A673 (cell line): ENCODE data around the gene BBS9.

Experiments used
- EZH2 ChIP-seq: fragments of 200-600 bp; sonication (generic); IDR thresholded peaks from 2 replicates; pipeline ENCODE4 v1.6.1; 2017; ENCODE audit warnings: borderline replicate concordance, low read depth, mild to moderate bottlenecking, mixed read lengths, antibody characterized with exemption, low read length; ENCODE audit not compliant: poor library complexity, severe bottlenecking
- TF ChIP-seq, protein P1 (sequence below): fragments of 300-800, 200-600 bp; sonication (generic); conservative IDR thresholded peaks from 2 replicates; pipeline ENCODE4 v1.5.1; 2017; ENCODE audit warnings: low read depth, mild to moderate bottlenecking, antibody characterized with exemption, low read length, moderate library complexity, mixed read lengths

DNA sequence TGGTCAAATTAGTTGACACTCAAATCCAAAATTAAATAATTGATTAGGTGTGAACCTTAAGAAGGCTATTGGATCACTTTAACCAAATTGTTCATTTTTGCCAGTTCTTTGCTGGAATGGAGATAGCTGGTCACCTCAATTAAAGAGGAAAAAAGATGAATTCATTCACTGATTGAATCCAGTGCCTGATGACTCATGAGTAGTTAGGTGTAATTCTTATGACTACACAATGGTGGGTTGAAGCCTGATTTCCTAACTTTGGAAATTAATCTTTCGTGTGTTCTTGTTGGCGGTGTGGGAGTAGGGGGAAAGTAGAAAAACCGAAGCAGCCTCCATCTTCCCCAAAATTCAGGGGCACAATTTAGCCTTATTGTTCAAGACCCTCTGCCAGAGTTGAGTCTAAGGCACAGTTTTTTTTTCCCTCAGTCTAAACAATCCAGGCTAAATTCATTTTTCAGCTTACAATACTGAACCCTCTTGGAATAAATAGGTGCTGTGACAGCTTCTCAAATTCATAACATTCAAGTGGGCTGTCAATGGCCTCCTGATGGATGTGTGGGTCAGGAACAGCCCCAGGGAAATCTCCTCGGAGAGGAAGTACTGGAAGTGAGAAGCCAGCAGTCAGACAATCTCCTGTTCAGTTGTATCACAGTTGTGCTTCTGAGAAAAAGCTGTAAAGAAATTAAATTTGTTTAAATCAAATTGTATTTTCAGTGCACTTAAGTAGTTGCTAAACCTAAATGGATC lies 356.6 kb downstream of the BBS9 start:
- no peak for TF ChIP-seq EZH2
- TF ChIP-seq, protein P1, sequence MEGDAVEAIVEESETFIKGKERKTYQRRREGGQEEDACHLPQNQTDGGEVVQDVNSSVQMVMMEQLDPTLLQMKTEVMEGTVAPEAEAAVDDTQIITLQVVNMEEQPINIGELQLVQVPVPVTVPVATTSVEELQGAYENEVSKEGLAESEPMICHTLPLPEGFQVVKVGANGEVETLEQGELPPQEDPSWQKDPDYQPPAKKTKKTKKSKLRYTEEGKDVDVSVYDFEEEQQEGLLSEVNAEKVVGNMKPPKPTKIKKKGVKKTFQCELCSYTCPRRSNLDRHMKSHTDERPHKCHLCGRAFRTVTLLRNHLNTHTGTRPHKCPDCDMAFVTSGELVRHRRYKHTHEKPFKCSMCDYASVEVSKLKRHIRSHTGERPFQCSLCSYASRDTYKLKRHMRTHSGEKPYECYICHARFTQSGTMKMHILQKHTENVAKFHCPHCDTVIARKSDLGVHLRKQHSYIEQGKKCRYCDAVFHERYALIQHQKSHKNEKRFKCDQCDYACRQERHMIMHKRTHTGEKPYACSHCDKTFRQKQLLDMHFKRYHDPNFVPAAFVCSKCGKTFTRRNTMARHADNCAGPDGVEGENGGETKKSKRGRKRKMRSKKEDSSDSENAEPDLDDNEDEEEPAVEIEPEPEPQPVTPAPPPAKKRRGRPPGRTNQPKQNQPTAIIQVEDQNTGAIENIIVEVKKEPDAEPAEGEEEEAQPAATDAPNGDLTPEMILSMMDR = no peak
